Measurements from ENCODE around the gene C20orf141. TPM values are rescaled to one million over a fixed set of nuclear protein-coding genes. Genes with fewer than 3 reads are reported as not detected.

Gene C20orf141
- total and polyA plus RNA-seq, 4 donors, result not detected

- Histone ChIP-seq H3K9me3 (ENCODE audit: control insufficient read depth in 4 of 4, low read length in 3 of 4) (no peaks in the 10 kb centered on the region), H3K4me3 (ENCODE audit: low read depth in 1 of 3, low read length in 3 of 3) (no peak overlapping the region), H3K9ac (ENCODE audit: low read depth in 1 of 2, low read length in 2 of 2) (no peak overlapping the region), H3K27ac (ENCODE audit: low read depth in 1 of 2, low read length in 2 of 2) (no peak overlapping the region), H3K27me3 (ENCODE audit: control insufficient read depth in 4 of 4, insufficient read depth in 4 of 4, low read length in 3 of 4) (no peaks in the 10 kb centered on the region), H3K4me1 (ENCODE audit: control insufficient read depth in 4 of 4, insufficient read depth in 4 of 4, low read length in 3 of 4) (peaks cover 9 to 16% (median 13%) of the 10 kb centered on the region in 4 donors), H3K36me3 (ENCODE audit: control insufficient read depth in 4 of 4, insufficient read depth in 3 of 4, low read depth in 1 of 4, low read length in 3 of 4) (peaks cover 0 to 11% (median 4%) of the 10 kb centered on the region in 4 donors)
- no peak for DNase-seq (ENCODE audit: low spot score)
- TF ChIP-seq MAX (IDR thresholded peaks at IDR 0.05), result no peak
- TF ChIP-seq EGR1 (IDR thresholded peaks at IDR 0.05; ENCODE audit: low read depth in 2 of 2), result no peak
- TF ChIP-seq HNF4A (conservative IDR thresholded peaks at IDR 0.05), result no peak
- TF ChIP-seq SP1 (IDR thresholded peaks at IDR 0.05), result no peak
- no peak for TF ChIP-seq CTCF (IDR thresholded peaks at IDR 0.05; ENCODE audit: low read depth, low read length, missing input control)
- TF ChIP-seq JUND (IDR thresholded peaks at IDR 0.05), result no peak
- TF ChIP-seq HNF4G (IDR thresholded peaks at IDR 0.05), result no peak
- TF ChIP-seq FOXA1 (IDR thresholded peaks at IDR 0.05), result no peak
- no peak for TF ChIP-seq NR2F2 (IDR thresholded peaks at IDR 0.05)
- 93% methylated on average over 15 of the region's 15 CpGs for WGBS
These were observed 24.3 kb downstream of the C20orf141 start for GRCh38 chr20:2838847-2839671.

GRCh38 chr20:2839732-2840137 is 24.9 kb downstream of the C20orf141 start:
- no peaks in the 10 kb centered on the region for H3K9me3 ChIP-seq (ENCODE audit: control insufficient read depth in 4 of 4, low read length in 3 of 4)
- 88% methylated on average over 21 of the region's 21 CpGs for WGBS
- H3K4me3 ChIP-seq (ENCODE audit: low read depth in 1 of 3, low read length in 3 of 3), result peak overlapping the region; percentile 88 to 98 (median 90)
- peak overlapping the region in 1 of 2 donors; percentile 87 for H3K27ac ChIP-seq (ENCODE audit: low read depth in 1 of 2, low read length in 2 of 2)
- no peak for DNase-seq (ENCODE audit: low spot score)
- peaks cover 9 to 16% (median 13%) of the 10 kb centered on the region in 4 donors for H3K4me1 ChIP-seq (ENCODE audit: control insufficient read depth in 4 of 4, insufficient read depth in 4 of 4, low read length in 3 of 4)
- TF ChIP-seq ZBTB33 (IDR thresholded peaks at IDR 0.05), result no peak
- TF ChIP-seq REST (IDR thresholded peaks at IDR 0.05), result no peak
- peaks cover 0 to 11% (median 4%) of the 10 kb centered on the region in 4 donors for H3K36me3 ChIP-seq (ENCODE audit: control insufficient read depth in 4 of 4, insufficient read depth in 3 of 4, low read depth in 1 of 4, low read length in 3 of 4)
- H3K27me3 ChIP-seq (ENCODE audit: control insufficient read depth in 4 of 4, insufficient read depth in 4 of 4, low read length in 3 of 4), result no peaks in the 10 kb centered on the region
- peak overlapping the region; percentile 39 to 96 for H3K9ac ChIP-seq (ENCODE audit: low read depth in 1 of 2, low read length in 2 of 2)
